HEK293T (cell line): ENCODE results near the gene AMZ1.

Experiments used
- CTCF ChIA-PET: fragments of 350-600 bp; formaldehyde crosslinking; extraction: SDS; loops from one replicate; lab custom pipeline; 2021; ENCODE audit warnings: antibody characterized with exemption, inconsistent platforms; lab: Yijun Ruan, JAX
- POLR2A ChIA-PET: fragments of 350-600 bp; formaldehyde crosslinking; extraction: SDS; loops from one replicate; lab custom pipeline; 2020; ENCODE audit warnings: antibody characterized with exemption, inconsistent platforms; lab: Yijun Ruan, JAX
- DNase-seq: peaks from one replicate; pipeline ENCODE4 v3.0.0; 2012; ENCODE audit warnings: mixed read lengths; ENCODE audit errors: extremely low spot score
- ARNT ChIP-seq: fragments of 450-650 bp; IDR thresholded peaks from 2 replicates; pipeline ENCODE4 v1.6.1; 2017; ENCODE audit warnings: mild to moderate bottlenecking
- BHLHE40 ChIP-seq: fragments of 450-650 bp; IDR thresholded peaks from 2 replicates; pipeline ENCODE4 v1.6.1; 2016; ENCODE audit warnings: mild to moderate bottlenecking, moderate library complexity, borderline replicate concordance
- CTBP1 ChIP-seq: fragments of 450-650 bp; IDR thresholded peaks from 2 replicates; pipeline ENCODE4 v1.6.1; 2016; ENCODE audit warnings: borderline replicate concordance
- ELF4 ChIP-seq: fragments of 450-650 bp; IDR thresholded peaks from 2 replicates; pipeline ENCODE4 v1.6.1; 2017; ENCODE audit warnings: antibody characterized with exemption
- FOXA1 ChIP-seq: fragments of 450-650 bp; IDR thresholded peaks from 2 replicates; pipeline ENCODE4 v1.6.1; 2016; ENCODE audit warnings: mild to moderate bottlenecking
- FOXK2 ChIP-seq: fragments of 450-650 bp; IDR thresholded peaks from 2 replicates; pipeline ENCODE4 v1.6.1; 2016; ENCODE audit warnings: mild to moderate bottlenecking
- FOXM1 ChIP-seq: fragments of 450-650 bp; IDR thresholded peaks from 2 replicates; pipeline ENCODE4 v1.6.1; 2017; ENCODE audit warnings: mild to moderate bottlenecking, borderline replicate concordance
- HDGF ChIP-seq: fragments of 450-650 bp; IDR thresholded peaks from 2 replicates; pipeline ENCODE4 v1.6.1; 2017; ENCODE audit warnings: antibody characterized with exemption, borderline replicate concordance
- L3MBTL2 ChIP-seq: fragments of 450-650 bp; conservative IDR thresholded peaks from 2 replicates; pipeline ENCODE4 v1.6.1; 2016; ENCODE audit warnings: mild to moderate bottlenecking
- LEF1 ChIP-seq: fragments of 450-650 bp; IDR thresholded peaks from 2 replicates; pipeline ENCODE4 v1.6.1; 2017; ENCODE audit warnings: mild to moderate bottlenecking, borderline replicate concordance
- NFRKB ChIP-seq: fragments of 450-650 bp; IDR thresholded peaks from 2 replicates; pipeline ENCODE4 v1.6.1; 2016; ENCODE audit warnings: mild to moderate bottlenecking, moderate library complexity
- SP1 ChIP-seq: fragments of 450-650 bp; IDR thresholded peaks from 2 replicates; pipeline ENCODE4 v1.6.1; 2017
- SUZ12 ChIP-seq: fragments of 450-650 bp; IDR thresholded peaks from 2 replicates; pipeline ENCODE4 v1.6.1; 2016; ENCODE audit warnings: mild to moderate bottlenecking
- TARDBP ChIP-seq: fragments of 450-650 bp; IDR thresholded peaks from 2 replicates; pipeline ENCODE4 v1.6.1; 2016
- ZNF384 ChIP-seq: fragments of 450-650 bp; IDR thresholded peaks from 2 replicates; pipeline ENCODE4 v1.6.1; 2016
- TF ChIP-seq, protein P1 (sequence below): fragments of 450-650 bp; IDR thresholded peaks from 2 replicates; pipeline ENCODE4 v1.6.1; 2016

The AMZ1 gene

GRCh38 chr7:2661602-2662272 is 26.3 kb upstream of the AMZ1 start:
- no peak for TF ChIP-seq SP1
- TF ChIP-seq BHLHE40 = no peak
- TF ChIP-seq ARNT = no peak
- TF ChIP-seq HDGF = no peak
- TF ChIP-seq SUZ12 = no peak
- TF ChIP-seq CTBP1 = no peak
- TF ChIP-seq ZNF384 = no peak
- TF ChIP-seq ELF4 = no peak
- no peak for TF ChIP-seq FOXK2
- no peak for TF ChIP-seq TARDBP
- TF ChIP-seq L3MBTL2 = no peak
- no peak for DNase-seq
- POLR2A ChIA-PET = no interaction called here
- CTCF ChIA-PET = no interaction called here

- TF ChIP-seq ARNT (no peak), FOXK2 (no peak), TARDBP (no peak), BHLHE40 (no peak), LEF1 (no peak), ELF4 (no peak), HDGF (no peak)
- no peak for DNase-seq
- ChIA-PET CTCF (no interaction called here), POLR2A (no interaction called here)
These were observed 25.5 kb upstream of the AMZ1 start for GRCh38 chr7:2662273-2663120.

- TF ChIP-seq CTBP1 (no peak), ZNF384 (no peak), NFRKB (no peak), FOXM1 (no peak), FOXA1 (no peak), BHLHE40 (no peak), L3MBTL2 (no peak), ELF4 (no peak), SP1 (no peak), TARDBP (no peak), HDGF (no peak)
- TF ChIP-seq, protein P1, sequence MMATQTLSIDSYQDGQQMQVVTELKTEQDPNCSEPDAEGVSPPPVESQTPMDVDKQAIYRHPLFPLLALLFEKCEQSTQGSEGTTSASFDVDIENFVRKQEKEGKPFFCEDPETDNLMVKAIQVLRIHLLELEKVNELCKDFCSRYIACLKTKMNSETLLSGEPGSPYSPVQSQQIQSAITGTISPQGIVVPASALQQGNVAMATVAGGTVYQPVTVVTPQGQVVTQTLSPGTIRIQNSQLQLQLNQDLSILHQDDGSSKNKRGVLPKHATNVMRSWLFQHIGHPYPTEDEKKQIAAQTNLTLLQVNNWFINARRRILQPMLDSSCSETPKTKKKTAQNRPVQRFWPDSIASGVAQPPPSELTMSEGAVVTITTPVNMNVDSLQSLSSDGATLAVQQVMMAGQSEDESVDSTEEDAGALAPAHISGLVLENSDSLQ = no peak
- ChIA-PET CTCF (no interaction called here), POLR2A (no interaction called here)
- DNase-seq = no peak
These were observed 24.7 kb upstream of the AMZ1 start for GRCh38 chr7:2663121-2663886.

- POLR2A ChIA-PET = no interaction called here
- CTCF ChIA-PET = no interaction called here
- TF ChIP-seq, protein P1 = no peak
- TF ChIP-seq FOXA1 = no peak
- TF ChIP-seq SUZ12 = no peak
- TF ChIP-seq ARNT = no peak
- TF ChIP-seq FOXM1 = no peak
- no peak for TF ChIP-seq NFRKB
- TF ChIP-seq ZNF384 = no peak
- TF ChIP-seq ELF4 = no peak
- no peak for TF ChIP-seq TARDBP
- no peak for TF ChIP-seq LEF1
- TF ChIP-seq L3MBTL2 = no peak
- TF ChIP-seq BHLHE40 = no peak
- TF ChIP-seq FOXK2 = no peak
- no peak for TF ChIP-seq SP1
- TF ChIP-seq CTBP1 = no peak
- no peak for DNase-seq
These were observed 24.0 kb upstream of the AMZ1 start for GRCh38 chr7:2663960-2664359.

GRCh38 chr7:2665359-2665791 is 22.6 kb upstream of the AMZ1 start:
- TF ChIP-seq NFRKB (no peak), TARDBP (no peak), ELF4 (no peak), SUZ12 (no peak), LEF1 (no peak), SP1 (no peak), L3MBTL2 (no peak), BHLHE40 (no peak), CTBP1 (no peak), ZNF384 (no peak), FOXK2 (no peak), FOXM1 (no peak), ARNT (no peak)
- TF ChIP-seq, protein P1 = no peak
- DNase-seq = no peak
- ChIA-PET POLR2A (no interaction called here), CTCF (no interaction called here)
